HCT116 (cell line): ENCODE results near the gene GARS1.

Experiments
- POLR2A ChIP-seq: IDR thresholded peaks from 2 replicates; pipeline ENCODE4 v1.7.0; 2011; ENCODE audit warnings: borderline replicate concordance; ENCODE audit not compliant: insufficient read depth, insufficient read length; ENCODE audit errors: extremely low read depth
- POLR2AphosphoS5 ChIP-seq: IDR thresholded peaks from 2 replicates; pipeline ENCODE4 v1.6.1; 2011; ENCODE audit warnings: mild to moderate bottlenecking, low read depth, low read length, moderate library complexity
- TF ChIP-seq, protein P1 (sequence below): IDR thresholded peaks from 2 replicates; pipeline ENCODE4 v1.6.1; 2012; ENCODE audit warnings: low read depth

DNA sequence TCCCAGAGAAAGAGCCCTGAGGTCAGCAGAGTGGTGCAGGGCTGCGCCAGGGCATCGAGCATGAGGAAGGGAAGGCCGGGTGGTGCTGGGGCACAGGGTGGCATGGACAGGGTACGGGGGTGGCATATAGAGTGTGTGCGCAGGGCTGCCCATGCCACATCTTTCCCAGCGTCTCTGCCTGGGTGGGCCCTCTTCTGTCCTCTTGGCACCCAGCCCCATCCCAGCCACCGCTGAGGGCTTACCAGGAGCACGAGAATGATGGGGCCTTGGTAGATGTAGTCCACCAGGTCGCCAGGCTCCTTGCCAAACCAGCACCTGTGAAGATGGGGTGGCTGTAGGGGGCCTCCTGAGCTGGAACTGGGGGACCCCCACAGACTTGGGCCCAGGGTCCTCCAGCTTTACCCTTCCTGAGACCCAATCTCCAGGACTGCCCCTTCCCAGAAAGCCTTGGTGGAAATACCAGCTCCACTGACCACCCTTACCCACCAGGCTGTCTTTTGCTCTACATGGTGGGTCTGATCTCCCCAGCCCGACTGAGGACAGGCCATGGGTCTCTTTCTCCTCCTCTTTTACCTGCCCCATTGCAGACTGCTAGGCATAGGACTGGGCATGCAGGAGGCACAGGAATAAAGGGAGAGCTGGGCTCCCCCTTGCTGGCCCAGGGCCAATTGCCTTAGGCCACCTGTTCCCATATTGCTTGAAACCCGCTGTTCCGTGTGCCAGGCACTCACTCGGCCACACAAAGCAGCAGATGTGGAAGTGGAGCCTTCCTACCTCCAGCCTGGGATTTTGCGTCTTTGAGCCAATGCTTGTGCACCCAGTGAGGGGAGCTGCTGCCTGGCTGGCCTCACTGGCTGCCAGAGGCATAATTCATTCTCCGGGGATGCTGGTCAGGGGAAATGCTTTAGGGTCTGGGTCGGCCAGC is 65.9 kb downstream of the GARS1 start:
- no peak for TF ChIP-seq POLR2AphosphoS5
- TF ChIP-seq, protein P1, sequence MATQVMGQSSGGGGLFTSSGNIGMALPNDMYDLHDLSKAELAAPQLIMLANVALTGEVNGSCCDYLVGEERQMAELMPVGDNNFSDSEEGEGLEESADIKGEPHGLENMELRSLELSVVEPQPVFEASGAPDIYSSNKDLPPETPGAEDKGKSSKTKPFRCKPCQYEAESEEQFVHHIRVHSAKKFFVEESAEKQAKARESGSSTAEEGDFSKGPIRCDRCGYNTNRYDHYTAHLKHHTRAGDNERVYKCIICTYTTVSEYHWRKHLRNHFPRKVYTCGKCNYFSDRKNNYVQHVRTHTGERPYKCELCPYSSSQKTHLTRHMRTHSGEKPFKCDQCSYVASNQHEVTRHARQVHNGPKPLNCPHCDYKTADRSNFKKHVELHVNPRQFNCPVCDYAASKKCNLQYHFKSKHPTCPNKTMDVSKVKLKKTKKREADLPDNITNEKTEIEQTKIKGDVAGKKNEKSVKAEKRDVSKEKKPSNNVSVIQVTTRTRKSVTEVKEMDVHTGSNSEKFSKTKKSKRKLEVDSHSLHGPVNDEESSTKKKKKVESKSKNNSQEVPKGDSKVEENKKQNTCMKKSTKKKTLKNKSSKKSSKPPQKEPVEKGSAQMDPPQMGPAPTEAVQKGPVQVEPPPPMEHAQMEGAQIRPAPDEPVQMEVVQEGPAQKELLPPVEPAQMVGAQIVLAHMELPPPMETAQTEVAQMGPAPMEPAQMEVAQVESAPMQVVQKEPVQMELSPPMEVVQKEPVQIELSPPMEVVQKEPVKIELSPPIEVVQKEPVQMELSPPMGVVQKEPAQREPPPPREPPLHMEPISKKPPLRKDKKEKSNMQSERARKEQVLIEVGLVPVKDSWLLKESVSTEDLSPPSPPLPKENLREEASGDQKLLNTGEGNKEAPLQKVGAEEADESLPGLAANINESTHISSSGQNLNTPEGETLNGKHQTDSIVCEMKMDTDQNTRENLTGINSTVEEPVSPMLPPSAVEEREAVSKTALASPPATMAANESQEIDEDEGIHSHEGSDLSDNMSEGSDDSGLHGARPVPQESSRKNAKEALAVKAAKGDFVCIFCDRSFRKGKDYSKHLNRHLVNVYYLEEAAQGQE = no peak
- no peak for TF ChIP-seq POLR2A
